ENCODE data around the gene ALK. TPM values are rescaled to one million over a fixed set of nuclear protein-coding genes. Genes with fewer than 3 reads are reported as not detected.

The ALK gene
- polyA plus RNA-seq, 1 experiment, result not detected

- Histone ChIP-seq H3K9me3 (ENCODE audit: control insufficient read depth, insufficient read depth, low read length) (no peaks in the 10 kb centered on the region), H3K27ac (ENCODE audit: low read depth, low read length) (peak overlapping the region; percentile 21), H3K4me3 (ENCODE audit: low read depth, low read length) (no peak overlapping the region), H3K27me3 (ENCODE audit: control insufficient read depth, insufficient read depth, low read length) (no peaks in the 10 kb centered on the region)
- no peak for DNase-seq (ENCODE audit: low read depth, low spot score)
- POLR2A ChIA-PET, result interaction anchor here (0.6 to 1.0 kb wide), 3 partner anchors 8 to 23 kb away, joined by 3 read pairs; no protein-coding TSS in a partner anchor
- no peak for TF ChIP-seq CTCF (IDR thresholded peaks at IDR 0.05; ENCODE audit: low read depth, low read length)
- CTCF ChIA-PET, result interaction anchor here (1.5 kb wide), 1 partner anchor 12 kb away, joined by 4 read pairs; no protein-coding TSS in a partner anchor
Observed at GRCh38 chr2:29518010-29518409, 403.4 kb downstream of the ALK start.

DNA sequence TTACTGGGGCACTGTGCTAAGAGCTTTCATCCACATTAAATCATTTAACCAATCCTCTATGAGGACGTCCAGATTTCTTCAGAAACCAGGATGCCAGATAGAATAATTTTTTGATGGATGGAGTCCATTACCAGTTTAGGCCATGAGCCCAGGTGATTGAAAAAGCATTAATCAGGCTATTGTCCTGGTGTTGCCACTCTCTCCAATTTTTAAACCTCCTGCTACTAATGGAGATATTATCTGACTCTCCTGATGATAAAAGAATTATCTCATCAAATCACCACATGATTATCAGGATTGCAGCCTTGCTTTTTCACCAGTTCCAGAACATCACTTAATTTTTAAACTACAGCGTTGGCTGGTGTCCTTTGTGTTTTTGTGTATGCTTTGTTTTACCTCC lies 404.0 kb downstream of the ALK start:
- POLR2A ChIA-PET, result interaction anchor here (0.9 to 1.0 kb wide), 2 partner anchors 11 to 23 kb away, joined by 3 read pairs; no protein-coding TSS in a partner anchor

GRCh38 chr2:29516767-29517166 lies 404.6 kb downstream of the ALK start:
- Histone ChIP-seq H3K27ac (ENCODE audit: low read depth, low read length) (no peak overlapping the region), H3K4me3 (ENCODE audit: low read depth, low read length) (no peak overlapping the region), H3K27me3 (ENCODE audit: control insufficient read depth, insufficient read depth, low read length) (no peaks in the 10 kb centered on the region), H3K9me3 (ENCODE audit: control insufficient read depth, insufficient read depth, low read length) (no peaks in the 10 kb centered on the region)
- no peak for TF ChIP-seq CTCF (IDR thresholded peaks at IDR 0.05; ENCODE audit: low read depth, low read length)
- no peak for DNase-seq (ENCODE audit: low read depth, low spot score)
- POLR2A ChIA-PET, result interaction anchor here (1.1 kb wide), 1 partner anchor 401 kb away, joined by 4 read pairs; no protein-coding TSS in a partner anchor
- CTCF ChIA-PET, result no interaction called here

More for the DNA sequence above, 404.0 kb downstream of the ALK start:
- no peak overlapping the region for H3K4me3 ChIP-seq (ENCODE audit: low read depth, low read length)
- H3K9me3 ChIP-seq (ENCODE audit: control insufficient read depth, insufficient read depth, low read length), result no peaks in the 10 kb centered on the region
- no peak for TF ChIP-seq CTCF (IDR thresholded peaks at IDR 0.05; ENCODE audit: low read depth, low read length)
- no peaks in the 10 kb centered on the region for H3K27me3 ChIP-seq (ENCODE audit: control insufficient read depth, insufficient read depth, low read length)
- DNase-seq (ENCODE audit: low read depth, low spot score), result no peak
- H3K27ac ChIP-seq (ENCODE audit: low read depth, low read length), result no peak overlapping the region
- CTCF ChIA-PET, result interaction anchor here (1.5 kb wide), 1 partner anchor 12 kb away, joined by 4 read pairs; no protein-coding TSS in a partner anchor

DNA sequence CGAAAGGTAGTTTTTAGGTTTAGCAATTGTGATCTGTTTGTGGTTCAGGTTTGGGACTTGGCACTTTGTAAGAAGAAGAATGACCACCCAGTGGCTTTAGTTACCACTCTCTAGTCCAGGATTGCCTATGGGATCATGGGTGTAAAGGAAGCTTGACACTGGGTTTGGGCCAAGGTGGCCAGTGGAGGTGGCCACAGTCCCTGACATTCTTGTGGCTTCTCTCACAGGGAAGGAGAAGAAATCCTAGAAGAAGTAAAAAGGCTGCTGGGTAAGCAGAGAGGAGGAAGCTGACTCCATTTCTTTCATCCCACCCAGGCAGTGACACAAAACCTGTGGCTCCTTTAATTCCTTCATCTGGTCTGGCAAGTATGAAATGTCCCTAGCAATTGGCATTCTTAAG lies 411.5 kb downstream of the ALK start:
- ChIA-PET CTCF (interaction anchor here (0.9 kb wide), 1 partner anchor 18 kb away, joined by 4 read pairs; no protein-coding TSS in a partner anchor), POLR2A (interaction anchor here (1.2 kb wide), 1 partner anchor 8 kb away, joined by 3 read pairs; no protein-coding TSS in a partner anchor)
- no peaks in the 10 kb centered on the region for H3K9me3 ChIP-seq (ENCODE audit: control insufficient read depth, insufficient read depth, low read length)

More for the DNA sequence above, 411.5 kb downstream of the ALK start:
- Histone ChIP-seq H3K27ac (ENCODE audit: low read depth, low read length) (no peak overlapping the region), H3K4me3 (ENCODE audit: low read depth, low read length) (no peak overlapping the region), H3K27me3 (ENCODE audit: control insufficient read depth, insufficient read depth, low read length) (no peaks in the 10 kb centered on the region)
- TF ChIP-seq CTCF (IDR thresholded peaks at IDR 0.05; ENCODE audit: low read depth, low read length), result no peak
- no peak for DNase-seq (ENCODE audit: low read depth, low spot score)
